ENCODE data around the gene NR4A3. TPM values are rescaled to one million over a fixed set of nuclear protein-coding genes. Genes with fewer than 3 reads are reported as not detected.

Gene NR4A3
- total and polyA plus RNA-seq, 9 of the 15 experiments (the other 6 are each of a cell fraction or from before 2014, with no cell fraction given), result 0.04 to 0.07 TPM; not detected in 7

DNA sequence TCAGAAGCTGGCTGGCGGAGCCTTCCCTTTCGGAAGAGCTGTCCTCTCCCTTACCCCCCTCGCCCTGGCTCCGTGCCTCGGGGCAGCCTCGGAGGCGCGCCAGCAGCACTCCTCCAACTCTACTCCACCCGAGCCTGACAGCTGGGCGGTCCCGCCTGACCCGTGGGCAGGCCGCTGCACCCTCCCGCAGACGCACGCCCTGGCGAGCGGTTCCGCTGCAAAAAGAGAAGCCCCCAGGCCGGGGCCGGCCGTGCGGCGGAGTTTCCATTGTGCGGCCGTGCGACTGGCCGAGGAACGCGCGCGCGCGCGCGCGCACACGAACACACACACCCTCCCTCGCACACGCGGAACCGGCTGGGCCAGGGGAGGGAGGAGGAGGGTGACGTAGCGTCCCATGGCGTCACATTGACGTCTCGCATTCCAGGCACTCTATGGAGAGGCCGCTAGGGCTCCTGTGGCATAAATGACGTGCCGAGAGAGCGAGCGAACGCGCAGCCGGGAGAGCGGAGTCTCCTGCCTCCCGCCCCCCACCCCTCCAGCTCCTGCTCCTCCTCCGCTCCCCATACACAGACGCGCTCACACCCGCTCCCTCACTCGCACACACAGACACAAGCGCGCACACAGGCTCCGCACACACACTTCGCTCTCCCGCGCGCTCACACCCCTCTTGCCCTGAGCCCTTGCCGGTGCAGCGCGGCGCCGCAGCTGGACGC is at the start of gene NR4A3 (continued):
- TF ChIP-seq, protein P1, sequence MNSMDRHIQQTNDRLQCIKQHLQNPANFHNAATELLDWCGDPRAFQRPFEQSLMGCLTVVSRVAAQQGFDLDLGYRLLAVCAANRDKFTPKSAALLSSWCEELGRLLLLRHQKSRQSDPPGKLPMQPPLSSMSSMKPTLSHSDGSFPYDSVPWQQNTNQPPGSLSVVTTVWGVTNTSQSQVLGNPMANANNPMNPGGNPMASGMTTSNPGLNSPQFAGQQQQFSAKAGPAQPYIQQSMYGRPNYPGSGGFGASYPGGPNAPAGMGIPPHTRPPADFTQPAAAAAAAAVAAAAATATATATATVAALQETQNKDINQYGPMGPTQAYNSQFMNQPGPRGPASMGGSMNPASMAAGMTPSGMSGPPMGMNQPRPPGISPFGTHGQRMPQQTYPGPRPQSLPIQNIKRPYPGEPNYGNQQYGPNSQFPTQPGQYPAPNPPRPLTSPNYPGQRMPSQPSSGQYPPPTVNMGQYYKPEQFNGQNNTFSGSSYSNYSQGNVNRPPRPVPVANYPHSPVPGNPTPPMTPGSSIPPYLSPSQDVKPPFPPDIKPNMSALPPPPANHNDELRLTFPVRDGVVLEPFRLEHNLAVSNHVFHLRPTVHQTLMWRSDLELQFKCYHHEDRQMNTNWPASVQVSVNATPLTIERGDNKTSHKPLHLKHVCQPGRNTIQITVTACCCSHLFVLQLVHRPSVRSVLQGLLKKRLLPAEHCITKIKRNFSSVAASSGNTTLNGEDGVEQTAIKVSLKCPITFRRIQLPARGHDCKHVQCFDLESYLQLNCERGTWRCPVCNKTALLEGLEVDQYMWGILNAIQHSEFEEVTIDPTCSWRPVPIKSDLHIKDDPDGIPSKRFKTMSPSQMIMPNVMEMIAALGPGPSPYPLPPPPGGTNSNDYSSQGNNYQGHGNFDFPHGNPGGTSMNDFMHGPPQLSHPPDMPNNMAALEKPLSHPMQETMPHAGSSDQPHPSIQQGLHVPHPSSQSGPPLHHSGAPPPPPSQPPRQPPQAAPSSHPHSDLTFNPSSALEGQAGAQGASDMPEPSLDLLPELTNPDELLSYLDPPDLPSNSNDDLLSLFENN (IDR thresholded peaks at IDR 0.05; ENCODE audit: low read depth in 2 of 2, low read length in 2 of 2), result no peak
- TF ChIP-seq, protein P2, sequence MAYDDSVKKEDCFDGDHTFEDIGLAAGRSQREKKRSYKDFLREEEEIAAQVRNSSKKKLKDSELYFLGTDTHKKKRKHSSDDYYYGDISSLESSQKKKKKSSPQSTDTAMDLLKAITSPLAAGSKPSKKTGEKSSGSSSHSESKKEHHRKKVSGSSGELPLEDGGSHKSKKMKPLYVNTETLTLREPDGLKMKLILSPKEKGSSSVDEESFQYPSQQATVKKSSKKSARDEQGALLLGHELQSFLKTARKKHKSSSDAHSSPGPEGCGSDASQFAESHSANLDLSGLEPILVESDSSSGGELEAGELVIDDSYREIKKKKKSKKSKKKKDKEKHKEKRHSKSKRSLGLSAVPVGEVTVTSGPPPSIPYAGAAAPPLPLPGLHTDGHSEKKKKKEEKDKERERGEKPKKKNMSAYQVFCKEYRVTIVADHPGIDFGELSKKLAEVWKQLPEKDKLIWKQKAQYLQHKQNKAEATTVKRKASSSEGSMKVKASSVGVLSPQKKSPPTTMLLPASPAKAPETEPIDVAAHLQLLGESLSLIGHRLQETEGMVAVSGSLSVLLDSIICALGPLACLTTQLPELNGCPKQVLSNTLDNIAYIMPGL (CRISPR knock-in tag; IDR thresholded peaks at IDR 0.05), result 0 out of 2 replicates have a peak, but pooled peaks have one; percentile 50
- no peak for TF ChIP-seq DDX20 (tag; IDR thresholded peaks at IDR 0.05; ENCODE audit: low read depth)
- TF ChIP-seq, protein P3, sequence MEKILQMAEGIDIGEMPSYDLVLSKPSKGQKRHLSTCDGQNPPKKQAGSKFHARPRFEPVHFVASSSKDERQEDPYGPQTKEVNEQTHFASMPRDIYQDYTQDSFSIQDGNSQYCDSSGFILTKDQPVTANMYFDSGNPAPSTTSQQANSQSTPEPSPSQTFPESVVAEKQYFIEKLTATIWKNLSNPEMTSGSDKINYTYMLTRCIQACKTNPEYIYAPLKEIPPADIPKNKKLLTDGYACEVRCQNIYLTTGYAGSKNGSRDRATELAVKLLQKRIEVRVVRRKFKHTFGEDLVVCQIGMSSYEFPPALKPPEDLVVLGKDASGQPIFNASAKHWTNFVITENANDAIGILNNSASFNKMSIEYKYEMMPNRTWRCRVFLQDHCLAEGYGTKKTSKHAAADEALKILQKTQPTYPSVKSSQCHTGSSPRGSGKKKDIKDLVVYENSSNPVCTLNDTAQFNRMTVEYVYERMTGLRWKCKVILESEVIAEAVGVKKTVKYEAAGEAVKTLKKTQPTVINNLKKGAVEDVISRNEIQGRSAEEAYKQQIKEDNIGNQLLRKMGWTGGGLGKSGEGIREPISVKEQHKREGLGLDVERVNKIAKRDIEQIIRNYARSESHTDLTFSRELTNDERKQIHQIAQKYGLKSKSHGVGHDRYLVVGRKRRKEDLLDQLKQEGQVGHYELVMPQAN (IDR thresholded peaks at IDR 0.05; ENCODE audit: borderline replicate concordance), result no peak; the same call in 1 of the 2 replicates
- no peak for TF ChIP-seq ELF1 (tag; IDR thresholded peaks at IDR 0.05)
- TF ChIP-seq, protein P4, sequence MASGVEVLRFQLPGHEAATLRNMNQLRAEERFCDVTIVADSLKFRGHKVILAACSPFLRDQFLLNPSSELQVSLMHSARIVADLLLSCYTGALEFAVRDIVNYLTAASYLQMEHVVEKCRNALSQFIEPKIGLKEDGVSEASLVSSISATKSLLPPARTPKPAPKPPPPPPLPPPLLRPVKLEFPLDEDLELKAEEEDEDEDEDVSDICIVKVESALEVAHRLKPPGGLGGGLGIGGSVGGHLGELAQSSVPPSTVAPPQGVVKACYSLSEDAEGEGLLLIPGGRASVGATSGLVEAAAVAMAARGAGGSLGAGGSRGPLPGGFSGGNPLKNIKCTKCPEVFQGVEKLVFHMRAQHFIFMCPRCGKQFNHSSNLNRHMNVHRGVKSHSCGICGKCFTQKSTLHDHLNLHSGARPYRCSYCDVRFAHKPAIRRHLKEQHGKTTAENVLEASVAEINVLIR (CRISPR knock-in tag; IDR thresholded peaks at IDR 0.05), result peak; percentile 90
- TF ChIP-seq HMGN3 (IDR thresholded peaks at IDR 0.05; ENCODE audit: borderline replicate concordance, extremely low read depth, insufficient read length, low read depth, low read length), result peak; percentile 56
- TF ChIP-seq, protein P5, sequence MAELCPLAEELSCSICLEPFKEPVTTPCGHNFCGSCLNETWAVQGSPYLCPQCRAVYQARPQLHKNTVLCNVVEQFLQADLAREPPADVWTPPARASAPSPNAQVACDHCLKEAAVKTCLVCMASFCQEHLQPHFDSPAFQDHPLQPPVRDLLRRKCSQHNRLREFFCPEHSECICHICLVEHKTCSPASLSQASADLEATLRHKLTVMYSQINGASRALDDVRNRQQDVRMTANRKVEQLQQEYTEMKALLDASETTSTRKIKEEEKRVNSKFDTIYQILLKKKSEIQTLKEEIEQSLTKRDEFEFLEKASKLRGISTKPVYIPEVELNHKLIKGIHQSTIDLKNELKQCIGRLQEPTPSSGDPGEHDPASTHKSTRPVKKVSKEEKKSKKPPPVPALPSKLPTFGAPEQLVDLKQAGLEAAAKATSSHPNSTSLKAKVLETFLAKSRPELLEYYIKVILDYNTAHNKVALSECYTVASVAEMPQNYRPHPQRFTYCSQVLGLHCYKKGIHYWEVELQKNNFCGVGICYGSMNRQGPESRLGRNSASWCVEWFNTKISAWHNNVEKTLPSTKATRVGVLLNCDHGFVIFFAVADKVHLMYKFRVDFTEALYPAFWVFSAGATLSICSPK (IDR thresholded peaks at IDR 0.05; ENCODE audit: borderline replicate concordance), result no peak
- no peak for TF ChIP-seq POLR2H (tag; IDR thresholded peaks at IDR 0.05; ENCODE audit: low read depth)
- no peak for TF ChIP-seq GATAD2A (IDR thresholded peaks at IDR 0.05)
- TF ChIP-seq RB1 (IDR thresholded peaks at IDR 0.05; ENCODE audit: low read depth), result no peak; the same call in 1 of the 2 replicates
